ENCODE measurements around the gene MYOZ2.

MYOZ2 gene

GRCh38 chr4:119151161-119151560 is 15.5 kb downstream of the MYOZ2 start:
- no peak overlapping the region for H3K27ac ChIP-seq (ENCODE audit: low read length)
- TF ChIP-seq EZH2phosphoT487 (IDR thresholded peaks at IDR 0.05; ENCODE audit: low read depth) (no peak), CTCF (IDR thresholded peaks at IDR 0.05; ENCODE audit: low read depth, low read length) (no peak)

GRCh38 chr4:119152741-119153140 is 17.1 kb downstream of the MYOZ2 start:
- no peak overlapping the region for H2AFZ ChIP-seq (ENCODE audit: low read depth, low read length)
- no peak overlapping the region for H3K27ac ChIP-seq (ENCODE audit: low read length)
- H4K20me1 ChIP-seq (ENCODE audit: insufficient read depth, low read length): no peaks in the 10 kb centered on the region
- H3K4me2 ChIP-seq (ENCODE audit: low read length): no peak overlapping the region
- H3K4me3 ChIP-seq (ENCODE audit: low read length): no peak overlapping the region
- H3K4me1 ChIP-seq (ENCODE audit: low read length): no peaks in the 10 kb centered on the region
- no peaks in the 10 kb centered on the region for H3K27me3 ChIP-seq (ENCODE audit: low read depth, low read length)
- no peaks in the 10 kb centered on the region for H3K79me2 ChIP-seq (ENCODE audit: low read length)
- no peak overlapping the region for H3K9ac ChIP-seq (ENCODE audit: low read length)
- no peaks in the 10 kb centered on the region for H3K36me3 ChIP-seq (replicated peaks; ENCODE audit: low read depth, low read length)
- H3K9me3 ChIP-seq (ENCODE audit: insufficient read depth, low read length): no peaks in the 10 kb centered on the region
- TF ChIP-seq CTCF (IDR thresholded peaks at IDR 0.05; ENCODE audit: low read depth, low read length) (no peak), EZH2phosphoT487 (IDR thresholded peaks at IDR 0.05; ENCODE audit: low read depth) (no peak)

More at GRCh38 chr4:119151161-119151560, 15.5 kb downstream of the MYOZ2 start:
- no peaks in the 10 kb centered on the region for H3K79me2 ChIP-seq (ENCODE audit: low read length)
- no peak overlapping the region for H3K4me3 ChIP-seq (ENCODE audit: low read length)
- no peak overlapping the region for H3K4me2 ChIP-seq (ENCODE audit: low read length)
- no peaks in the 10 kb centered on the region for H3K9me3 ChIP-seq (ENCODE audit: insufficient read depth, low read length)
- H3K36me3 ChIP-seq (replicated peaks; ENCODE audit: low read depth, low read length): no peaks in the 10 kb centered on the region
- no peaks in the 10 kb centered on the region for H3K4me1 ChIP-seq (ENCODE audit: low read length)
- H3K9ac ChIP-seq (ENCODE audit: low read length): no peak overlapping the region
- H4K20me1 ChIP-seq (ENCODE audit: insufficient read depth, low read length): no peaks in the 10 kb centered on the region
- H2AFZ ChIP-seq (ENCODE audit: low read depth, low read length): no peak overlapping the region
- no peaks in the 10 kb centered on the region for H3K27me3 ChIP-seq (ENCODE audit: low read depth, low read length)

- no peaks in the 10 kb centered on the region for H4K20me1 ChIP-seq (ENCODE audit: insufficient read depth, low read length)
- no peaks in the 10 kb centered on the region for H3K36me3 ChIP-seq (replicated peaks; ENCODE audit: low read depth, low read length)
- H2AFZ ChIP-seq (ENCODE audit: low read depth, low read length): no peak overlapping the region
- H3K79me2 ChIP-seq (ENCODE audit: low read length): no peaks in the 10 kb centered on the region
- no peak overlapping the region for H3K4me2 ChIP-seq (ENCODE audit: low read length)
- H3K9me3 ChIP-seq (ENCODE audit: insufficient read depth, low read length): no peaks in the 10 kb centered on the region
- H3K27me3 ChIP-seq (ENCODE audit: low read depth, low read length): no peaks in the 10 kb centered on the region
- H3K4me1 ChIP-seq (ENCODE audit: low read length): no peaks in the 10 kb centered on the region
- no peak overlapping the region for H3K4me3 ChIP-seq (ENCODE audit: low read length)
- no peak for TF ChIP-seq CTCF (IDR thresholded peaks at IDR 0.05; ENCODE audit: low read depth, low read length)
- no peak for TF ChIP-seq EZH2phosphoT487 (IDR thresholded peaks at IDR 0.05; ENCODE audit: low read depth)
- no peak overlapping the region for H3K9ac ChIP-seq (ENCODE audit: low read length)
- H3K27ac ChIP-seq (ENCODE audit: low read length): no peak overlapping the region
Observed at GRCh38 chr4:119162174-119162573, 26.5 kb downstream of the MYOZ2 start.

- no peaks in the 10 kb centered on the region for H3K4me1 ChIP-seq (ENCODE audit: low read length)
- H3K9ac ChIP-seq (ENCODE audit: low read length): no peak overlapping the region
- no peaks in the 10 kb centered on the region for H3K36me3 ChIP-seq (replicated peaks; ENCODE audit: low read depth, low read length)
- no peak overlapping the region for H3K4me2 ChIP-seq (ENCODE audit: low read length)
- TF ChIP-seq CTCF (IDR thresholded peaks at IDR 0.05; ENCODE audit: low read depth, low read length) (no peak), EZH2phosphoT487 (IDR thresholded peaks at IDR 0.05; ENCODE audit: low read depth) (no peak)
- no peaks in the 10 kb centered on the region for H3K27me3 ChIP-seq (ENCODE audit: low read depth, low read length)
- no peak overlapping the region for H3K4me3 ChIP-seq (ENCODE audit: low read length)
- H3K27ac ChIP-seq (ENCODE audit: low read length): no peak overlapping the region
- H3K9me3 ChIP-seq (ENCODE audit: insufficient read depth, low read length): no peaks in the 10 kb centered on the region
- no peak overlapping the region for H2AFZ ChIP-seq (ENCODE audit: low read depth, low read length)
- H3K79me2 ChIP-seq (ENCODE audit: low read length): no peaks in the 10 kb centered on the region
- no peaks in the 10 kb centered on the region for H4K20me1 ChIP-seq (ENCODE audit: insufficient read depth, low read length)
Observed at GRCh38 chr4:119165767-119166166, 30.1 kb downstream of the MYOZ2 start.

Measured in OCI-LY3 (cell line).